GM13977 (cell line): Measurements from ENCODE around the gene LSS.
"Not testable (repeated sequence)": the region's sequence is repeated elsewhere in the genome, so short reads cannot be mapped to it uniquely, and the experiment has no call there.

ENCODE experiments used
- DNase-seq: peaks from one replicate; pipeline ENCODE4 v3.0.0; 2012; ENCODE audit warnings: low spot score
- CTCF ChIP-seq: IDR thresholded peaks from 2 replicates; pipeline ENCODE4 v1.5.1; 2012; ENCODE audit warnings: mild to moderate bottlenecking, control low read depth; ENCODE audit not compliant: insufficient read depth; ENCODE audit errors: extremely low read depth, missing control alignments
- in situ Hi-C: fragments of 300-500 bp; cut with MboI; formaldehyde crosslinking; loops from one replicate; pipeline ENCODE4 v1.12.0; 2022; ENCODE audit warnings: low sequenced_read_pairs, low pct_unique_long_range_greater_than_20kb, mixed read lengths, inconsistent platforms; ENCODE audit not compliant: unreplicated experiment

The LSS gene

GRCh38 chr21:46172863-46173528 lies 55.6 kb downstream of the LSS start:
- in situ Hi-C loops: no loop called here
- DNase-seq: no peak
- TF ChIP-seq CTCF: no peak

GRCh38 chr21:46171996-46172862 lies 56.3 kb downstream of the LSS start:
- in situ Hi-C loops: no loop called here
- no peak for TF ChIP-seq CTCF
- no peak for DNase-seq

GRCh38 chr21:46171585-46171984 lies 57.0 kb downstream of the LSS start:
- no peak for DNase-seq
- TF ChIP-seq CTCF: no peak
- in situ Hi-C loops: no loop called here

- in situ Hi-C loops, DNase-seq: not testable (repeated sequence)
Observed at GRCh38 chr21:46170436-46171193, 58.0 kb downstream of the LSS start.

GRCh38 chr21:46168659-46169386 lies 59.8 kb downstream of the LSS start:
- no peak for TF ChIP-seq CTCF
- in situ Hi-C loops: no loop called here
- no peak for DNase-seq

- TF ChIP-seq CTCF: no peak
- in situ Hi-C loops: no loop called here
- no peak for DNase-seq
Observed at GRCh38 chr21:46168238-46168637, 60.3 kb downstream of the LSS start.
